Urothelium cell line (cell line): ENCODE measurements around the gene COL6A2.

ENCODE experiments used
- DNase-seq: peaks from one replicate; pipeline ENCODE4 v3.0.0; 2011; ENCODE audit warnings: low spot score, mixed read lengths
- FAIRE-seq: peaks from 2 replicates; lab custom pipeline; 2011; peaks lifted over from hg19 to GRCh38; lab: Jason Lieb, UNC

Gene COL6A2

GRCh38 chr21:46122758-46123683 is 25.1 kb downstream of the COL6A2 start:
- FAIRE-seq (no peak), DNase-seq (no peak)

DNA sequence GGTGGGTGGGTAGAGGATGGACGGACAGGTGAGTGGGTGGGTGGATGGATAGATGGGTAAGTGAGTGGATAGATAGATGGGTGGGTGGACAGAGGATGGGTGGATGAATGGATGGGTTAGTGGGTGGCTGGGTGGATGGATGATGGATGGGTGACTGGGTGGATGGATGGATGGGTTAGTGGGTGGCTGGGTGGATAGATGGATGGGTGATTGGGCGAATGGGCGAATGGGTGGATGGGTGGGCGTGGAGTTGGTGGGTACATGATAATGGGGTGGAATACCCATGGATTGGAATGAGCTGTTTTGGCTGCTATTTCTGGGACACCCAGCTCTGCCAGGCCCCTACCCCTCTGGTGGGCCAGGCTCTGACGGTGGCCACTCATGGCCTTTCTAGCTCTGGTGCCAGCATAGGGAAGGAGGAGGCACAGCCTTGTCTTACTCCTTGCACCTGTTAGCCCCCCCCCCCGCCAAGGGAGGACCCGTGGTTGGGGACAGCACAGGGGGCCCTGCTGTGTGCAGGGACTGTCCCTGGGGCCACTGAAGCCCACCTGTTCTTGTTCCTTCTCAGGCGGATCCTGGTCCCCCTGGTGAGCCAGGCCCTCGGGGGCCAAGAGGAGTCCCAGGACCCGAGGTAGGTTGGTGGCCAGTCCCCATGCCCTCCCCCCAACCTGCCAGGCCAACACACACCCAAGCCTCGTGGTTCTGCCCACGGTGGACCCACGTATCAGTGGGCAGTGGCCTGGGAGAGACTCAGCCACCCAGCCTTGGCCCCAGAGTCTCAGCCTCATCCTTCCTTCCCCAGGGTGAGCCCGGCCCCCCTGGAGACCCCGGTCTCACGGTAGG is 26.4 kb downstream of the COL6A2 start:
- no peak for FAIRE-seq

GRCh38 chr21:46124926-46125845 is 27.3 kb downstream of the COL6A2 start:
- DNase-seq: no peak
- no peak for FAIRE-seq

More for the DNA sequence above, 26.4 kb downstream of the COL6A2 start:
- no peak for DNase-seq

- DNase-seq: no peak
Observed at GRCh38 chr21:46125846-46126301, 28.0 kb downstream of the COL6A2 start.

DNA sequence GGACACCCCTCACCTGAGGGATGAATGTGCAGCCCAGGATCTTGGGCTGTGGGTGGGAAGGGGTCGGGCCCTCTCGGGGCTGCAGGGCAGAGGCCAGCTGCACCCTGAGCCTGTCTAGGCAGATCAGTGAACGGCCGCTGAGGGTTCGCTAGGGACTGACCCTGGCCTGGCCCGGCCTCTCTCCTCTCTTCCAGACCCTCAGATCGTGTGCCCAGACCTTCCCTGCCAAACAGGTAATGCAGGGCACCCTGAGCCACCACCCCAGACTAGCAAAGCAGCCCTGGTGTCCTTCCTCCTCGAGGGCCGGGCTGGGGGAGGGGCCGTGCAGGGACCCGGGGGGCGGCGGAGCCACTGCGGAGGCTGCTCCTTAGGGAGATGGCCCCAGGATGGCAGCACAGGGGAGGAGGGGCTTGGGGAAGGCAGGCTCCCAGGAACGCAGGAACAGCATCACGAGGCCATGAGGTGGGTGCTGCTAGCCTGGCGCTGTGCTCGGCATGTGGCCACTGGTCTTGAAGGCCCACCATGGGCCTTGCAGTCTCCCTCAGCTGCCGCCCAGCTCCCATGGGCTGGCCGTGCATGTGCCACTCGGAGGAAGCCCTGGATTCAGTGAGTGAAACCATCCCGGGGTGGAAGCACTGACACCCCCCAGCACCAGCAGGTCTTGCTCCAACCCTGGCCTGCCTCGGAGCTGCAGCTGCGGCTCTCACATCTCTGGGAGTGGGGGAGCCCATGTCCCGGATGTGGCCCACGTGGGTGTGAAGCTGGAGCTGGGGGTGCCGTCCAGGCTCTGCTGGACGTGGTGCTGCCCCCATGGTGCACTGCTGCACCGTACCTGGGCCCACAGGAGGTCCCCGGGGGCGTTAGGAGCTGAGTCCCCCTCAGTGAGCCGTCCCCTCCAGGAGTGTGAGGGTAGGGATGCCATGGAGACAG is 28.7 kb downstream of the COL6A2 start:
- FAIRE-seq (no peak), DNase-seq (no peak)

More at GRCh38 chr21:46125846-46126301, 28.0 kb downstream of the COL6A2 start:
- FAIRE-seq: no peak

DNA sequence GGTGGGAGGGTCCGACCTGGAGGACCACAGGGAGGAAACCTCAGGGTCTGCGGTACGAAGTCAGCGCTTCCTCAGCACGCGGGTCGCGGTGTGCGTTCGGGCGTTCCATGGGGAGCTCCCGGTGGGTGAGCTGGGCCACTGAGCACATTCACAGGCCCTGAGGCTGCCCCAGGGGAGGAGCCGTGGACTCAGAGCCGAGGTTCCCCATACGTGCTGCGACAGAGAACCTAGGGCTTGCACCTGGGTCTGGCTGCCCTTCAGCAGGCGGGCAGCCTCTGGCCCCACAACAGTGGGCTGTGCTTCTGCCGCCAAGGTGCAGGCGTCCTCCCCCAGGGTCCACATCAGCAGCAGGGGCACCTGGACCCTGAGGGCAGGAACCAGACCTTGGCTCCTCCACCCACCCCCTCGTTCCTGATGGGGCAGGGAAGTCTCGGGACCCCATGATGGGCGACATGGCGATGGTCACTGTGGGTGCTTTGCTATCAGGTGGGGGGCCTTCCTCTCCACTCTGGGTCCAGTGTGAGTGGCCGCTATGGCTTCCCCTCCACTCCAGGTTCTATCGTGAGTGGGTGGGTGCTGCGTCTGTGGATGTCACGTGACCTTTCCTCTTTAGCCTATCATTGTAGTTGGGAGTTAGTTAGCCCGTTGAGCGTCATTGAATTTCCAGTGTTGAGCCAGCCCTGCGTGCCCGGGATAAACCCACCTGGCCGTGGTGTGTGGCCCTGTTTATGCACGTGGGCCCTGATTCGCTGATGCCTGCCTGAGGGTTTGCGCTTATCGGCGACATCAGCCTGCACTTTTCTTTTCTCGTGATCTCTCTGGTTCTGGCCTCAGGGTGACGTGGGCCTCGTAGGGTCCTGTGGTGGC is 29.6 kb downstream of the COL6A2 start:
- DNase-seq (no peak), FAIRE-seq (no peak)

DNA sequence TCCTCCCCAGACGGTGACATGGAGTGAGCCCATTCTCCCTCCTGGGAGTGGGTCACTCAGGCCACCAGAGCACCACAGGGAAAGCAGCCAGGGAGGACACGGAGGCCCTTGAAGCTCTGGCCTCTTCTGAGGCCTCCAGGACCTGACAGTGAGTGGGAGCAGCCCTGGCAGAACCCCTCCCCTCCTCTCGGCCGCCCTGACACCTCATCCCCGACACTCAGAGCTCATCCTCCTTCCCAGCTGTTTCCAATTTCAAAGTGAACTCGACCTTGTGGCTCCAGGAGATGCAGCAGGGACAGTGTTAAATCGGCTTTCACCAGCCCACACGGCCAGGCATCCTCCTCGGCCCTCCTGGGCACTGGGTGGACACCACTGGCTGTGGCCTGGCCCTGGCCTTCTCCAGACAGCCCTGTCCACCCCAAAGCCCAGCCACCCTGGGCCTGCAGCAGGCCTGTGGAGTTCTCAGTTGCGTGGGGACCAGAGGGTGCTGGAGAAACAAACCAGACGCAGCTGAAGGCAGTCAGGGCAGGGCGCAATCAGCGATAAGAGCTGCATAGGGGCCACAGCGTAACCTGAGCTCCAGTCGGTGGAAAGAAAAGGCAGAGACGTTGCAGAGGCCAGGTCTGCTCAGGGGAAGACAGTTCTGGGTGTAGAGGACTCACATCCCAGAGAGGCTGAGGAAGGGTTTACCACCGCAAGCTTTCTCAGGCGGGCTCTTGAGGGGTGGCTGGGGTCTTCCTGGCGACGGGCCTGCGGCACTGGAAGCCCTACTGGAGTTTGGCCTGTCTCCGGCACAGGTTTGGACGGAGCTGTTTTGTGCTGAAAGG is 30.4 kb downstream of the COL6A2 start:
- FAIRE-seq (no peak), DNase-seq (no peak)

GRCh38 chr21:46128933-46129571 is 31.1 kb downstream of the COL6A2 start:
- no peak for DNase-seq
- no peak for FAIRE-seq

GRCh38 chr21:46129846-46130651 is 32.1 kb downstream of the COL6A2 start:
- no peak for DNase-seq
- no peak for FAIRE-seq

- no peak for DNase-seq
Observed at GRCh38 chr21:46130831-46131587, 33.1 kb downstream of the COL6A2 start.

DNA sequence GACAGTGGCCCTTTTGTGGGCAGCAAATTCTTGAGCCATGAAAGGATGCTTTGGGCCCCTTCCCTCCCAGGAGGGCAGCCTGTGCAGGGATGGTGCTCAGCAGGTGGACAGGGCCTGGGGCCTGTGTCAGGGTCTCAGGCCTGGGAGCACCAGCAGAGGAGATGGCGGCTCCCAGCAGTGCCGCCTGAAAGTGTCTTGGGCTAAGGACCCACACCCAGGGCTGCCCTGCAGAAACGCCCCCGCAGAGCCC is 33.6 kb downstream of the COL6A2 start:
- FAIRE-seq: no peak
- no peak for DNase-seq

More at GRCh38 chr21:46130831-46131587, 33.1 kb downstream of the COL6A2 start:
- no peak for FAIRE-seq

DNA sequence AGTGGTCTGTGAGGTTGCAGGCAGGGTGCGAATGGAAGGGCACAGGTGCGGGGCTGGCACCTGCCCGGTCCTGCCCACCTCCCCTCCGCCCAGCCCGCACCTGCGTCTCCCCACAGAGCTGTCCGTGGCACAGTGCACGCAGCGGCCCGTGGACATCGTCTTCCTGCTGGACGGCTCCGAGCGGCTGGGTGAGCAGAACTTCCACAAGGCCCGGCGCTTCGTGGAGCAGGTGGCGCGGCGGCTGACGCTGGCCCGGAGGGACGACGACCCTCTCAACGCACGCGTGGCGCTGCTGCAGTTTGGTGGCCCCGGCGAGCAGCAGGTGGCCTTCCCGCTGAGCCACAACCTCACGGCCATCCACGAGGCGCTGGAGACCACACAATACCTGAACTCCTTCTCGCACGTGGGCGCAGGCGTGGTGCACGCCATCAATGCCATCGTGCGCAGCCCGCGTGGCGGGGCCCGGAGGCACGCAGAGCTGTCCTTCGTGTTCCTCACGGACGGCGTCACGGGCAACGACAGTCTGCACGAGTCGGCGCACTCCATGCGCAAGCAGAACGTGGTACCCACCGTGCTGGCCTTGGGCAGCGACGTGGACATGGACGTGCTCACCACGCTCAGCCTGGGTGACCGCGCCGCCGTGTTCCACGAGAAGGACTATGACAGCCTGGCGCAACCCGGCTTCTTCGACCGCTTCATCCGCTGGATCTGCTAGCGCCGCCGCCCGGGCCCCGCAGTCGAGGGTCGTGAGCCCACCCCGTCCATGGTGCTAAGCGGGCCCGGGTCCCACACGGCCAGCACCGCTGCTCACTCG is 34.1 kb downstream of the COL6A2 start:
- FAIRE-seq: no peak
- no peak for DNase-seq

GRCh38 chr21:46135782-46136395 is 38.0 kb downstream of the COL6A2 start:
- FAIRE-seq: no peak
- no peak for DNase-seq

- DNase-seq (no peak), FAIRE-seq (no peak)
Observed at GRCh38 chr21:46136739-46137349, 38.9 kb downstream of the COL6A2 start.
